IMR-90 (cell line): ENCODE data around the gene SLC25A33. TPM values are rescaled to one million over a fixed set of nuclear protein-coding genes. Genes with fewer than 3 reads are reported as not detected.
A peak's percentile ranks its signal among the peaks of the same experiment; 100 is the strongest.

Source experiments
- ATAC-seq: fragments of 200-7000 bp; cut with Tn5 transposase; 2 replicates; pipeline ENCODE4 v1.9.1; 2020; ENCODE audit warnings: low read depth, mild to moderate bottlenecking, moderate library complexity
- BruUV-seq: library from RNA; stranded (reverse); fragments of 400-500 nt; replicated peaks from 2 replicates; lab custom pipeline; 2021; lab: Mats Ljungman, UMichigan
- CTCF ChIA-PET: fragments of 300-600 bp; formaldehyde crosslinking; extraction: SDS; loops from one replicate; lab custom pipeline; 2021; ENCODE audit warnings: antibody characterized with exemption; lab: Yijun Ruan, JAX
- POLR2A ChIA-PET: fragments of 300-600 bp; sonication (Branson Sonifier 250); formaldehyde crosslinking; loops from one replicate; lab custom pipeline; 2022; ENCODE audit warnings: antibody characterized with exemption; ENCODE audit not compliant: unreplicated experiment; lab: Charles Lee
- DNase-seq: peaks from one replicate; pipeline ENCODE4 v3.0.0; 2013
- H2AFZ ChIP-seq: replicated peaks from 2 replicates; pipeline ENCODE3; 2013; ENCODE audit warnings: low read length, mild to moderate bottlenecking; ENCODE audit not compliant: poor library complexity
- H2AK5ac ChIP-seq: 2 replicates; pipeline ENCODE4 v1.6.1; 2013; ENCODE audit warnings: low read depth, low read length, inconsistent platforms
- H2AK9ac ChIP-seq: replicated peaks from 2 replicates; pipeline ENCODE3; 2013; ENCODE audit warnings: mild to moderate bottlenecking, low read depth, low read length, moderate library complexity; ENCODE audit not compliant: poor library complexity
- H2BK120ac ChIP-seq: 2 replicates; pipeline ENCODE4 v1.6.1; 2013; ENCODE audit warnings: low read depth, low read length, inconsistent platforms
- H2BK15ac ChIP-seq: 3 replicates; pipeline ENCODE4 v1.6.1; 2013; ENCODE audit warnings: low read depth, low read length, inconsistent platforms
- H2BK20ac ChIP-seq: 2 replicates; pipeline ENCODE4 v1.6.1; 2013; ENCODE audit warnings: low read depth, mild to moderate bottlenecking, inconsistent platforms, low read length, moderate library complexity
- H2BK5ac ChIP-seq: 2 replicates; pipeline ENCODE4 v1.6.1; 2013; ENCODE audit warnings: mild to moderate bottlenecking, low read depth, low read length, inconsistent platforms; ENCODE audit not compliant: poor library complexity, severe bottlenecking
- H3K14ac ChIP-seq: replicated peaks from 2 replicates; pipeline ENCODE4 v1.6.1; 2013; ENCODE audit warnings: low read depth, low read length, inconsistent platforms
- H3K18ac ChIP-seq: 2 replicates; pipeline ENCODE4 v1.6.1; 2013; ENCODE audit warnings: low read depth, low read length, control low read depth
- H3K23ac ChIP-seq: 2 replicates; pipeline ENCODE4 v1.6.1; 2013; ENCODE audit warnings: low read depth, low read length, inconsistent platforms
- H3K27ac ChIP-seq: 2 replicates; pipeline ENCODE4 v1.5.1; 2013; ENCODE audit warnings: mild to moderate bottlenecking, control low read depth, low read length; ENCODE audit not compliant: insufficient read depth
- H3K27me3 ChIP-seq: 2 replicates; pipeline ENCODE4 v1.6.1; 2013; ENCODE audit warnings: low read length; ENCODE audit not compliant: control insufficient read depth, insufficient read depth
- H3K36me3 ChIP-seq: 2 replicates; pipeline ENCODE4 v1.6.1; 2013; ENCODE audit warnings: low read length, mixed read lengths; ENCODE audit not compliant: control insufficient read depth, insufficient read depth
- H3K4ac ChIP-seq: 2 replicates; pipeline ENCODE4 v1.6.1; 2013; ENCODE audit warnings: low read depth, low read length, inconsistent platforms
- H3K4me1 ChIP-seq: 2 replicates; pipeline ENCODE4 v1.6.1; 2013; ENCODE audit warnings: low read length, mixed read lengths; ENCODE audit not compliant: control insufficient read depth, insufficient read depth
- H3K4me2 ChIP-seq: 2 replicates; pipeline ENCODE4 v1.6.1; 2013; ENCODE audit warnings: low read depth, mild to moderate bottlenecking, control low read depth, low read length, moderate library complexity
- H3K4me3 ChIP-seq: 2 replicates; pipeline ENCODE4 v1.5.1; 2013; ENCODE audit warnings: low read depth, mild to moderate bottlenecking, control low read depth, low read length, moderate library complexity; ENCODE audit not compliant: insufficient read depth
- H3K56ac ChIP-seq: 2 replicates; pipeline ENCODE4 v1.6.1; 2013; ENCODE audit warnings: low read length, inconsistent platforms; ENCODE audit not compliant: insufficient read depth; ENCODE audit errors: extremely low read depth
- H3K79me1 ChIP-seq, 2 experiments: 2 replicates each; pipeline ENCODE4 v1.6.1; 2013; ENCODE audit warnings: low read length in 2 of 2, inconsistent platforms in 1 of 2, low read depth in 1 of 2
- H3K9ac ChIP-seq: 2 replicates; pipeline ENCODE4 v1.6.1; 2013; ENCODE audit warnings: low read depth, low read length, control low read depth
- H3K9me1 ChIP-seq: 2 replicates; pipeline ENCODE4 v1.6.1; 2013; ENCODE audit warnings: low read length, inconsistent platforms; ENCODE audit not compliant: insufficient read depth
- H3K9me3 ChIP-seq: 2 replicates; pipeline ENCODE4 v1.6.1; 2013; ENCODE audit warnings: low read length; ENCODE audit not compliant: control insufficient read depth, insufficient read depth
- H4K20me1 ChIP-seq: 2 replicates; pipeline ENCODE4 v1.6.1; 2013; ENCODE audit warnings: low read length, inconsistent platforms; ENCODE audit not compliant: insufficient read depth
- H4K5ac ChIP-seq: 2 replicates; pipeline ENCODE4 v1.6.1; 2013; ENCODE audit warnings: mild to moderate bottlenecking, low read depth, low read length, control low read depth
- H4K8ac ChIP-seq, 2 experiments: 2 replicates each; pipeline ENCODE4 v1.6.1; 2013; ENCODE audit warnings: low read depth in 2 of 2, low read length in 2 of 2, control low read depth in 1 of 2, inconsistent platforms in 1 of 2
- H4K91ac ChIP-seq: 2 replicates; pipeline ENCODE4 v1.6.1; 2013; ENCODE audit warnings: low read depth, low read length, inconsistent platforms; ENCODE audit not compliant: insufficient read depth
- NFE2L2 ChIP-seq: fragments of 150-350 bp; IDR thresholded peaks from 2 replicates; pipeline ENCODE4 v1.6.1; 2016; ENCODE audit warnings: low read depth, mild to moderate bottlenecking, low read length
- POLR2A ChIP-seq: IDR thresholded peaks from 2 replicates; pipeline ENCODE4 v1.6.1; 2012; ENCODE audit warnings: mild to moderate bottlenecking, low read depth, low read length
- RAD21 ChIP-seq: IDR thresholded peaks from 2 replicates; pipeline ENCODE4 v1.6.1; 2012; ENCODE audit warnings: low read length, improper control_type of control experiment
- SMC3 ChIP-seq: fragments of 150-350 bp; IDR thresholded peaks from 2 replicates; pipeline ENCODE4 v1.6.1; 2016; ENCODE audit warnings: low read depth, mild to moderate bottlenecking, antibody characterized with exemption, low read length, moderate library complexity
- WGBS, 2 experiments: methylation state at CpG; one replicate each; pipeline versions ENCODE4 v1.1.5 to v1.1.7; 2013; ENCODE audit warnings: missing lambda C conversion rate in 2 of 2; ENCODE audit not compliant: insufficient read length in 1 of 2; ENCODE audit errors: extremely low coverage in 2 of 2; 5-methylcytosine and 5-hydroxymethylcytosine counted together
- dilution Hi-C: fragments of 300-500 bp; cut with HindIII; formaldehyde crosslinking; loops from one replicate; pipeline ENCODE4 v1.14.3; 2018; ENCODE audit warnings: low sequenced_read_pairs; ENCODE audit not compliant: unreplicated experiment
- in situ Hi-C: fragments of 300-500 bp; cut with MboI; formaldehyde crosslinking; loops from 3 replicates; pipeline ENCODE4 v1.14.3; 2019; ENCODE audit warnings: low sequenced_read_pairs, inconsistent platforms, mixed read lengths
- intact Hi-C: fragments of 100-400 bp; cut with micrococcal nuclease; formaldehyde crosslinking; loops from 2 replicates; pipeline ENCODE4 v1.10.0; 2022
- polyA plus RNA-seq, 3 experiments: library from polyadenylated mRNA; depleted of rRNA; stranded (reverse); fragments of >200 nt; gene quantifications; 2 replicates each; pipeline ENCODE4 v1.2.3, GENCODE V29; 2012; ENCODE audit warnings: low replicate concordance in 1 of 3
- total RNA-seq: library from RNA; depleted of rRNA; stranded (reverse); fragments of >200 nt; gene quantifications from 2 replicates; pipeline ENCODE4 v1.2.3, GENCODE V29; 2012
- TF ChIP-seq, protein P1 (sequence below): conservative IDR thresholded peaks from 2 replicates; pipeline ENCODE4 v1.5.1; 2012; ENCODE audit warnings: mild to moderate bottlenecking, low read depth, low read length, improper control_type of control experiment

The SLC25A33 gene
- total and polyA plus RNA-seq, 2 of the 4 experiments (the other 2 are of a cell fraction), result 2.5 to 3.0 TPM

DNA sequence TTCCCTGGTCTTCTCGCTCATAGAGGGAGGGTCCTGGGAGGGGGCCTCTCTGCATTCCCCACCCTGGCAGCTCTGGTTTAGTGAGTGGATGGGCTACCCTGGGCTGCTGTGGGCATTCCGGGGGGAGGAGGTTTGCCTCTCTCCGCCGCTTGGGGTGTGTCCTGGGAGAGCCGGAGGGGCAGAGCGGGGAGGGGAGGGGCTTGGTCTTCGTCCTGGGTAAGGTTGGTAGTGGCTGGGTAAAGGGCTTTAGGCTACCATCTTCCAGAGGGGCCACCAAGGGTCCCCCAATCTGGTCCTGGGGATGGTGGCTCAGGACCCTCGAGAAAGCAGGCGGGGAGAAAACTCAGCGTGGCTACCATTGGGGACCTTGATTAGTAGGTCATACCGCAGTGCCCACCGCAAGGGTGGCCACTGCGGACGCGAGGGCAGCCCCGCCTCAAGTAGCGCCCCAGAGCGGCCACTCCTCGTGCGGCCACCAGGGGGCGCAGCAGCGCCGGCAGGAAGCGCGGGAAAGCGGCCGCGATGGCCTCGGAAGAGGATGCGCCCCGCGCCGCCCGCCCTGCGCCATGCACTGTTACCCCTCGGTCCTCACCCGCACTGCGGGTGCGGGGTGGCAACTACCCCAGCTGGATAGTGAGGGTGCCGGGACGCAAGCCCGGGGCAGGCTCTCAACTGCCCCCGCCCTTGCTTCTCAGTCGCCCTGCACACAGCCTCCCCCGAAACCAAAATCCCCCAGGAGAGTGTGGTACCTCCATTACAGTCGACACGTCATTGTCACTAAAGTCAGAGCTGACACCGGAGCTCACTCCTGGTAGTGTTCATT is 44.1 kb upstream of the SLC25A33 start:
- intact Hi-C loops, result loop anchor here (1.0 kb wide), 1 partner anchor 78 kb away; no protein-coding TSS in a partner anchor
- Histone ChIP-seq H3K9ac (no peak overlapping the region), H3K4me3 (peak overlapping the region; percentile 28; the same call in 1 of the 2 replicates), H2BK15ac (no peak overlapping the region), H4K20me1 (no peaks in the 10 kb centered on the region), H2AFZ (peak overlapping the region; percentile 96), H2BK20ac (no peak overlapping the region), H3K56ac (no peak overlapping the region), H3K9me1 (no peaks in the 10 kb centered on the region), H2AK5ac (no peak overlapping the region), H2BK120ac (no peak overlapping the region), H3K27ac (no peak overlapping the region), H3K14ac (no peak overlapping the region), H3K4me1 (no peaks in the 10 kb centered on the region), H3K4me2 (peak overlapping the region; percentile 89), H4K91ac (no peak overlapping the region), H3K79me1 (no peaks in the 10 kb centered on the region), H4K5ac (no peak overlapping the region), H3K36me3 (no peaks in the 10 kb centered on the region), H3K27me3 (peaks cover 2% of the 10 kb centered on the region; the same call in 1 of the 2 replicates), H3K9me3 (no peaks in the 10 kb centered on the region), H3K18ac (no peak overlapping the region), H2BK5ac (no peak overlapping the region), H3K4ac (no peak overlapping the region), H2AK9ac (peak overlapping the region; percentile 70), H4K8ac (no peak overlapping the region; a peak in 1 of 4 replicates), H3K23ac (no peak overlapping the region; the same call in 1 of the 2 replicates)
- TF ChIP-seq RAD21, result peak; percentile 74
- no peak for TF ChIP-seq POLR2A
- peak; percentile 91 for TF ChIP-seq SMC3
- TF ChIP-seq, protein P1, sequence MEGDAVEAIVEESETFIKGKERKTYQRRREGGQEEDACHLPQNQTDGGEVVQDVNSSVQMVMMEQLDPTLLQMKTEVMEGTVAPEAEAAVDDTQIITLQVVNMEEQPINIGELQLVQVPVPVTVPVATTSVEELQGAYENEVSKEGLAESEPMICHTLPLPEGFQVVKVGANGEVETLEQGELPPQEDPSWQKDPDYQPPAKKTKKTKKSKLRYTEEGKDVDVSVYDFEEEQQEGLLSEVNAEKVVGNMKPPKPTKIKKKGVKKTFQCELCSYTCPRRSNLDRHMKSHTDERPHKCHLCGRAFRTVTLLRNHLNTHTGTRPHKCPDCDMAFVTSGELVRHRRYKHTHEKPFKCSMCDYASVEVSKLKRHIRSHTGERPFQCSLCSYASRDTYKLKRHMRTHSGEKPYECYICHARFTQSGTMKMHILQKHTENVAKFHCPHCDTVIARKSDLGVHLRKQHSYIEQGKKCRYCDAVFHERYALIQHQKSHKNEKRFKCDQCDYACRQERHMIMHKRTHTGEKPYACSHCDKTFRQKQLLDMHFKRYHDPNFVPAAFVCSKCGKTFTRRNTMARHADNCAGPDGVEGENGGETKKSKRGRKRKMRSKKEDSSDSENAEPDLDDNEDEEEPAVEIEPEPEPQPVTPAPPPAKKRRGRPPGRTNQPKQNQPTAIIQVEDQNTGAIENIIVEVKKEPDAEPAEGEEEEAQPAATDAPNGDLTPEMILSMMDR, result peak; percentile 85
- TF ChIP-seq NFE2L2, result no peak
- dilution Hi-C loops, result no loop called here
- ChIA-PET POLR2A (no interaction called here), CTCF (interaction anchor here (0.8 to 2.8 kb wide), 4 partner anchors 12 to 228 kb away, joined by 3 to 9 read pairs (median 3); no protein-coding TSS in a partner anchor)
- ATAC-seq, result peak; percentile 79
- BruUV-seq, result no TSS peak
- in situ Hi-C loops, result loop anchor here (5.0 to 25.0 kb wide), 4 partner anchors 82 to 583 kb away; partner anchors contain the start of gene GPR157
- peak; percentile 32 for DNase-seq
- 10% methylated on average over 11 of the region's 48 CpGs; no CpG with 5 or more reads in 1 of the 2 experiments for WGBS, 2 experiments
